HL-60 (cell line): ENCODE measurements around the gene OR10A4.

ENCODE experiments used
- CTCF ChIP-seq: IDR thresholded peaks from one replicate; pipeline ENCODE4 v1.5.1; 2011; ENCODE audit warnings: low read length, control low read depth, inconsistent platforms; ENCODE audit not compliant: insufficient read depth
- GABPA ChIP-seq: IDR thresholded peaks from 2 replicates; pipeline ENCODE4 v1.6.1; 2012; ENCODE audit warnings: low read depth
- POLR2AphosphoS5 ChIP-seq: IDR thresholded peaks from 2 replicates; pipeline ENCODE4 v1.6.1; 2012; ENCODE audit warnings: low read depth
- REST ChIP-seq: IDR thresholded peaks from 2 replicates; pipeline ENCODE4 v1.6.1; 2012; ENCODE audit warnings: low read depth; ENCODE audit not compliant: insufficient replicate concordance
- SPI1 ChIP-seq: IDR thresholded peaks from 2 replicates; pipeline ENCODE4 v1.6.1; 2012; ENCODE audit warnings: low read depth, mild to moderate bottlenecking, borderline replicate concordance

GRCh38 chr11:6927030-6927617, 50.7 kb downstream of the OR10A4 start:
- TF ChIP-seq CTCF (no peak), POLR2AphosphoS5 (no peak), GABPA (no peak), REST (no peak), SPI1 (peak; percentile 8; the same call in 1 of the 2 replicates)
